RWPE1 (cell line): Measurements from ENCODE around the gene PRKCD.
A peak's percentile ranks its signal among the peaks of the same experiment; 100 is the strongest.

Experiments used
- CTCF ChIA-PET: fragments of 350-600 bp; sonication (Branson Sonifier 250); formaldehyde crosslinking; extraction: SDS; loops from one replicate; lab custom pipeline; 2021; lab: Yijun Ruan, JAX
- POLR2A ChIA-PET: fragments of 400-600 bp; formaldehyde crosslinking; extraction: SDS; loops from one replicate; lab custom pipeline; 2020; ENCODE audit warnings: antibody characterized with exemption; ENCODE audit not compliant: low non-redundant PET; lab: Yijun Ruan, JAX
- DNase-seq: peaks from one replicate; pipeline ENCODE4 v3.0.0; 2012; ENCODE audit warnings: low spot score
- H3K27ac ChIP-seq: fragments of 450-650 bp; 2 replicates; pipeline ENCODE4 v1.5.1; 2017
- TF ChIP-seq, protein P1 (sequence below): fragments of 450-650 bp; conservative IDR thresholded peaks from 2 replicates; pipeline ENCODE4 v1.5.1; 2017; ENCODE audit warnings: low read depth, mild to moderate bottlenecking

Gene PRKCD

GRCh38 chr3:53153264-53153823, 7.7 kb upstream of the PRKCD start:
- POLR2A ChIA-PET = no interaction called here
- CTCF ChIA-PET = no interaction called here
- H3K27ac ChIP-seq = peak overlapping the region; percentile 69
- DNase-seq = no peak
- TF ChIP-seq, protein P1, sequence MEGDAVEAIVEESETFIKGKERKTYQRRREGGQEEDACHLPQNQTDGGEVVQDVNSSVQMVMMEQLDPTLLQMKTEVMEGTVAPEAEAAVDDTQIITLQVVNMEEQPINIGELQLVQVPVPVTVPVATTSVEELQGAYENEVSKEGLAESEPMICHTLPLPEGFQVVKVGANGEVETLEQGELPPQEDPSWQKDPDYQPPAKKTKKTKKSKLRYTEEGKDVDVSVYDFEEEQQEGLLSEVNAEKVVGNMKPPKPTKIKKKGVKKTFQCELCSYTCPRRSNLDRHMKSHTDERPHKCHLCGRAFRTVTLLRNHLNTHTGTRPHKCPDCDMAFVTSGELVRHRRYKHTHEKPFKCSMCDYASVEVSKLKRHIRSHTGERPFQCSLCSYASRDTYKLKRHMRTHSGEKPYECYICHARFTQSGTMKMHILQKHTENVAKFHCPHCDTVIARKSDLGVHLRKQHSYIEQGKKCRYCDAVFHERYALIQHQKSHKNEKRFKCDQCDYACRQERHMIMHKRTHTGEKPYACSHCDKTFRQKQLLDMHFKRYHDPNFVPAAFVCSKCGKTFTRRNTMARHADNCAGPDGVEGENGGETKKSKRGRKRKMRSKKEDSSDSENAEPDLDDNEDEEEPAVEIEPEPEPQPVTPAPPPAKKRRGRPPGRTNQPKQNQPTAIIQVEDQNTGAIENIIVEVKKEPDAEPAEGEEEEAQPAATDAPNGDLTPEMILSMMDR = no peak

- no peak for DNase-seq
- POLR2A ChIA-PET = no interaction called here
- CTCF ChIA-PET = no interaction called here
- TF ChIP-seq, protein P1 = no peak
- H3K27ac ChIP-seq = peak overlapping the region; percentile 69
Measured at GRCh38 chr3:53153980-53154379, 7.0 kb upstream of the PRKCD start.

GRCh38 chr3:53154881-53155285, 6.1 kb upstream of the PRKCD start:
- CTCF ChIA-PET = no interaction called here
- peak; percentile 35 for DNase-seq
- TF ChIP-seq, protein P1 = no peak
- POLR2A ChIA-PET = no interaction called here
- peak overlapping the region; percentile 69 for H3K27ac ChIP-seq

GRCh38 chr3:53155760-53156159, 5.2 kb upstream of the PRKCD start:
- TF ChIP-seq, protein P1 = no peak

DNA sequence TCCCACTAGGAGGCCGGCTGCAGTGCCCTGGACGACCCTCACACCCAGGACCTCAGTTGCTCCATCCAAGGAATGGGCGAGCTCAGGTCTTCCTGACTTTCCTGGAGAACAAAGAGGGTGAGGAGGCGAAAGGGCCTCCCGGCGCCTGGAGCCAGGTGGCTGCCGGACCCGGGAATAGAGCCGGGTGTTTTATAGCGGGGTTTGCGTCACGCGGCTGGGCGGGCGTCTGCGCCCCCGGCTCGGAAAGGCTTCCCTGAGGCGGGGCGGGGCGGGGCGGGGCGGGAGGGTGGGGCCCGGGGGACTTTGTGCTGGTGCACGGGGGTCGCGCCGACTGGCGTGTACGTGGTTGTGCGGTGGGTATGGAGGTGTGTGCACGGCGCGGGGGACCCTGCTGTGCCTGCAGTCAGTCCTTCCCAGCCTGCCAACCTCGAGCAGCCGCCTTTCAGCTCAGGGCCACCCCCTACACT, 4.6 kb upstream of the PRKCD start:
- DNase-seq = no peak
- POLR2A ChIA-PET = no interaction called here
- TF ChIP-seq, protein P1 = no peak
- CTCF ChIA-PET = no interaction called here
- H3K27ac ChIP-seq = no peak overlapping the region

More at GRCh38 chr3:53155760-53156159, 5.2 kb upstream of the PRKCD start:
- CTCF ChIA-PET = no interaction called here
- POLR2A ChIA-PET = no interaction called here
- H3K27ac ChIP-seq = peak overlapping the region; percentile 69
- DNase-seq = peak; percentile 52

DNA sequence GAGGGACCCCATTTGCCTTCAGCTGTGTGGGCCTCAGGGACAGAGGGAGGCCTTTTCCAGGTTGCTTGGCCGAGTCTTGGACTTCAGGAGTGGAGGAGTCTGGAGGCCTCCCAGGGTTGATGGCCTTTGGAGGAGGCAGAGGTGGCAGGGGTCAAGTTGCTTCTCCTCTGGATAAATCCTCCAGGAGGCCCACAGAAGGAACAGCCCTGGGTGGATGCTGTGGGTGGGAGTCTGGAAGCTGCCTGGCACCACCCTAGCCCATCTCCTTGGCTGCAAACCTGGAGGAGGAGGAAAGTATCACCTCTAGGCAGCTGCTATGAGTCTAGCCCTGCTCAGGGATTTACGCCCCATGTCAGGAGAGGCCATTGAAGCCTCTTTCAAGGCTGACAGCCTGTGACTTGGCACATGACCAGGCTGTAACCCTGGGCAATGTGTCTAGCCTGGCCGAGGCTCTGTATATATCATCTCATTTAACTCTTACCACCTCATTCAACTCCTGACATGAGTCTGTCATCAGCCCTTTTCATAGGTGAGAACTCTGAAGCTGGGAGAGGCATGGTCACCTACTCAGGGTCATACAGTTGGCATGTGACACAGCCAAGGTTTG, 2.9 kb upstream of the PRKCD start:
- TF ChIP-seq, protein P1 = no peak
- no peak for DNase-seq
- ChIA-PET POLR2A (no interaction called here), CTCF (no interaction called here)
- no peak overlapping the region for H3K27ac ChIP-seq
